ENCODE measurements around the gene FTSJ3. TPM values are rescaled to one million over a fixed set of nuclear protein-coding genes. Genes with fewer than 3 reads are reported as not detected.
"Not testable (repeated sequence)": the region's sequence is repeated elsewhere in the genome, so short reads cannot be mapped to it uniquely, and the experiment has no call there.

FTSJ3 gene
- total and polyA plus RNA-seq, 9 donors = 29.1 to 45.4 (median 37.5) TPM

GRCh38 chr17:63843910-63844677, 16.6 kb upstream of the FTSJ3 start:
- Histone ChIP-seq H3K9me3 (replicated peaks; ENCODE audit: control insufficient read depth, low read depth, low read length) (no peaks in the 10 kb centered on the region), H3K4me1 (ENCODE audit: control insufficient read depth, insufficient read depth, low read length) (peaks cover 40% of the 10 kb centered on the region), H3K36me3 (ENCODE audit: control insufficient read depth, insufficient read depth, low read length) (no peaks in the 10 kb centered on the region), H3K4me3 (ENCODE audit: low read length) (no peak overlapping the region), H3K27ac (ENCODE audit: low read length) (peak overlapping the region; percentile 93), H3K27me3 (ENCODE audit: control insufficient read depth, insufficient read depth, low read length) (no peaks in the 10 kb centered on the region)
- WGBS (ENCODE audit: insufficient coverage) = 48% methylated on average over 4 of the region's 9 CpGs
- no peak for DNase-seq

DNA sequence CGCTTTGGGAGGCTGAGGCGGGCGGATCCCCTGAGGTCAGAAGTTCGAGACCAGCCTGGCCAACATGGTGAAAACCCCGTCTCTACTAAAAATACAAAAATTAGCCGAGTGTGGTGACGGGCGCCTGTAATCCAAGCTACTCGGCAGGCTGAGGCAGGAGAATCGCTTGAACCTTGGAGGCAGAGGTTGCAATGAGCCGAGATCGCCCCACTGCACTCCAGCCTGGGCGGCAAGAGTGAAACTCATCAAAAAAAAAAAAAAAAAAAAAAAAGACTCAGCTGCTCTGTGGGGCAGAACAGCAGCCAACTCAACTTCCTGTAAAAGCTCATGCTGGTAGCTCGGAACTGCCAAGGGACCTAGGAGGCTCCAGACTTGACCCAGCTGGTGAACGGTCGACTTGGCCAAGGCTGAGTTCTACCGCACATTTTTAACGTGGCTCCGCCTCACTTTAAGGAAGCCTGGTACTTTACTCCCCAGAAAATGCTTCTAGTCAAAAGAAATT, 16.0 kb upstream of the FTSJ3 start:
- Histone ChIP-seq H3K4me3 (ENCODE audit: low read length) (peak overlapping the region; percentile 91), H3K4me1 (ENCODE audit: control insufficient read depth, insufficient read depth, low read length) (peaks cover 40% of the 10 kb centered on the region), H3K27ac (ENCODE audit: low read length) (peak overlapping the region; percentile 93)
- not testable (repeated sequence) for H3K36me3 ChIP-seq (ENCODE audit: control insufficient read depth, insufficient read depth, low read length); H3K27me3 ChIP-seq (ENCODE audit: control insufficient read depth, insufficient read depth, low read length); H3K9me3 ChIP-seq (replicated peaks; ENCODE audit: control insufficient read depth, low read depth, low read length)
- WGBS (ENCODE audit: insufficient coverage) = 4% methylated on average over 9 of the region's 19 CpGs
- DNase-seq = peak; percentile 77

- Histone ChIP-seq H3K4me1 (ENCODE audit: control insufficient read depth, insufficient read depth, low read length) (peaks cover 47% of the 10 kb centered on the region), H3K27ac (ENCODE audit: low read length) (peak within 1 kb of the TSS; percentile 93), H3K27me3 (ENCODE audit: control insufficient read depth, insufficient read depth, low read length) (no peaks in the 10 kb centered on the region), H3K9me3 (replicated peaks; ENCODE audit: control insufficient read depth, low read depth, low read length) (no peaks in the 10 kb centered on the region), H3K4me3 (ENCODE audit: low read length) (peak within 1 kb of the TSS; percentile 91), H3K36me3 (ENCODE audit: control insufficient read depth, insufficient read depth, low read length) (peaks cover 3% of the 10 kb centered on the region)
- under 1% methylated on average over 79 of the region's 92 CpGs for WGBS (ENCODE audit: insufficient coverage)
- peak; percentile 99 for DNase-seq
Measured at GRCh38 chr17:63842540-63843386, 15.3 kb upstream of the FTSJ3 start, which contains the start of gene SMARCD2. Gene SMARCD2 (minus strand): TSS chr17:63842685. CDS start chr17:63842674, 11 bp downstream.

DNA sequence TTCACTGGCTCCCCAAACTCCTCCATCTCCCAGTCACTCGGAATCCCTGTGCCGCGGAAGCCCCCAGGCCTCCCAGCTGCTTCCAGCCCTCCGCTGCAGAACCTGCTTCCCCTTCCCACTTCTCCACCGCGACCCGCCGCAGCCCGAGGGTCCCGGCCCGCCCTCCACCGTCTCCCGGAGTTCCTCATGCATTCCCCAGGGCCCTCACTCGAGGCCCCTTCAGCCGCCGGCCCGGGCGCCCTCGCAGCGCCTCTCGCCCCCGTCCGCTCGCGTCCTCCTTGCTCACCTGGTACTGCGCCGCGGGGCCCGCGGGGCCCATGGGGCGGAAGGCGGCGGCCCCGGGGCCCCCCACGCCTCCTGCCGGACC, 14.7 kb upstream of the FTSJ3 start:
- DNase-seq = no peak
- Histone ChIP-seq H3K27ac (ENCODE audit: low read length) (peak overlapping the region; percentile 78), H3K4me1 (ENCODE audit: control insufficient read depth, insufficient read depth, low read length) (peaks cover 47% of the 10 kb centered on the region), H3K9me3 (replicated peaks; ENCODE audit: control insufficient read depth, low read depth, low read length) (no peaks in the 10 kb centered on the region), H3K36me3 (ENCODE audit: control insufficient read depth, insufficient read depth, low read length) (peaks cover 9% of the 10 kb centered on the region), H3K4me3 (ENCODE audit: low read length) (peak overlapping the region; percentile 91), H3K27me3 (ENCODE audit: control insufficient read depth, insufficient read depth, low read length) (no peaks in the 10 kb centered on the region)
- under 1% methylated on average over 36 of the region's 36 CpGs for WGBS (ENCODE audit: insufficient coverage)

GRCh38 chr17:63841350-63842172, 14.1 kb upstream of the FTSJ3 start:
- peak; percentile 68 for DNase-seq
- peaks cover 15% of the 10 kb centered on the region for H3K36me3 ChIP-seq (ENCODE audit: control insufficient read depth, insufficient read depth, low read length)
- WGBS (ENCODE audit: insufficient coverage) = 3% methylated on average over 26 of the region's 26 CpGs
- H3K27me3 ChIP-seq (ENCODE audit: control insufficient read depth, insufficient read depth, low read length) = no peaks in the 10 kb centered on the region
- H3K27ac ChIP-seq (ENCODE audit: low read length) = peak overlapping the region; percentile 78
- no peaks in the 10 kb centered on the region for H3K9me3 ChIP-seq (replicated peaks; ENCODE audit: control insufficient read depth, low read depth, low read length)
- peak overlapping the region; percentile 91 for H3K4me3 ChIP-seq (ENCODE audit: low read length)
- H3K4me1 ChIP-seq (ENCODE audit: control insufficient read depth, insufficient read depth, low read length) = peaks cover 47% of the 10 kb centered on the region

- Histone ChIP-seq H3K4me3 (ENCODE audit: low read length) (peak overlapping the region; percentile 91), H3K9me3 (replicated peaks; ENCODE audit: control insufficient read depth, low read depth, low read length) (no peaks in the 10 kb centered on the region), H3K36me3 (ENCODE audit: control insufficient read depth, insufficient read depth, low read length) (peaks cover 20% of the 10 kb centered on the region), H3K27ac (ENCODE audit: low read length) (peak overlapping the region; percentile 78), H3K4me1 (ENCODE audit: control insufficient read depth, insufficient read depth, low read length) (peaks cover 47% of the 10 kb centered on the region), H3K27me3 (ENCODE audit: control insufficient read depth, insufficient read depth, low read length) (no peaks in the 10 kb centered on the region)
- 11% methylated on average over 2 of the region's 4 CpGs for WGBS (ENCODE audit: insufficient coverage)
- DNase-seq = peak; percentile 87
Measured at GRCh38 chr17:63840591-63841349, 13.3 kb upstream of the FTSJ3 start.

- Histone ChIP-seq H3K9me3 (replicated peaks; ENCODE audit: control insufficient read depth, low read depth, low read length) (no peaks in the 10 kb centered on the region), H3K27ac (ENCODE audit: low read length) (peak overlapping the region; percentile 82), H3K27me3 (ENCODE audit: control insufficient read depth, insufficient read depth, low read length) (no peaks in the 10 kb centered on the region), H3K36me3 (ENCODE audit: control insufficient read depth, insufficient read depth, low read length) (peaks cover 39% of the 10 kb centered on the region), H3K4me1 (ENCODE audit: control insufficient read depth, insufficient read depth, low read length) (peaks cover 46% of the 10 kb centered on the region), H3K4me3 (ENCODE audit: low read length) (no peak overlapping the region)
- WGBS (ENCODE audit: insufficient coverage) = 16% methylated on average over 5 of the region's 7 CpGs
- DNase-seq = peak; percentile 88
Measured at GRCh38 chr17:63838631-63839171, 11.2 kb upstream of the FTSJ3 start.

DNA sequence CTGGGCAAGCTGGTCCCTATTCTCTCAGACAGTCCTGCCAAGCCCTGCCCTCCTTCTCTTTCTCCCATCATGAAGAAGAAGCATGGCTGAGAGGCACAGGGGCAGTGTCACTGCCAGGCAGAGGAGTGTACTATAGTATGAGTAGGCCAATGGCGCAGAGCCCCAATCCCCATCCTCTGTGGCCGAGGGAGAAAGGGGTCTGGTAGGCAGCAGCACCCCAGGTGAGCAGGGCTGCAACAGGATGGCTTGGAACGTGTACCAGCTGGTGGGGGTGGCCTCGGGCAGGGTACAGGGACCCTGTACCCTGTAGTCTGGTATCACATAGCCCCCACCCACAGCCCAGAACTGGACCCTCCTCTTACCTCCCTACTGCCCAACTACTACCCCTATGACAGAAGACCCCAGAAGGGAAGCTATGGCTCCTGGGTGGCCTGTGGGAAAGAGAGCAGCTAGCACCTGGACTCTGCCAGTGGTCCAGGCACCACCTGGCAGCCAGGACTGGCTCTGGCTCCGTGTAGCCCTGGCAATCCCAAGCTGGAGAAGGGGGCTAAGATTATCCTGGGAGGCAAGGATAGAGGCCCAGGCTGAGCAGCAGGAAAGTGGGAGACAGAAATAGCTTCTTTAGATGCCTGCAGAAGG, 10.6 kb upstream of the FTSJ3 start:
- Histone ChIP-seq H3K4me1 (ENCODE audit: control insufficient read depth, insufficient read depth, low read length) (peaks cover 39% of the 10 kb centered on the region), H3K36me3 (ENCODE audit: control insufficient read depth, insufficient read depth, low read length) (peaks cover 45% of the 10 kb centered on the region), H3K27me3 (ENCODE audit: control insufficient read depth, insufficient read depth, low read length) (no peaks in the 10 kb centered on the region), H3K4me3 (ENCODE audit: low read length) (no peak overlapping the region), H3K27ac (ENCODE audit: low read length) (peak overlapping the region; percentile 82), H3K9me3 (replicated peaks; ENCODE audit: control insufficient read depth, low read depth, low read length) (no peaks in the 10 kb centered on the region)
- 14% methylated on average over 1 of the region's 5 CpGs for WGBS (ENCODE audit: insufficient coverage)
- DNase-seq = no peak

GRCh38 chr17:63837480-63837879, 10.0 kb upstream of the FTSJ3 start:
- no peak overlapping the region for H3K27ac ChIP-seq (ENCODE audit: low read length)
- H3K4me3 ChIP-seq (ENCODE audit: low read length) = no peak overlapping the region
- peaks cover 51% of the 10 kb centered on the region for H3K36me3 ChIP-seq (ENCODE audit: control insufficient read depth, insufficient read depth, low read length)
- no peak for DNase-seq
- peaks cover 39% of the 10 kb centered on the region for H3K4me1 ChIP-seq (ENCODE audit: control insufficient read depth, insufficient read depth, low read length)
- H3K9me3 ChIP-seq (replicated peaks; ENCODE audit: control insufficient read depth, low read depth, low read length) = no peaks in the 10 kb centered on the region
- 88% methylated on average over 11 of the region's 12 CpGs for WGBS (ENCODE audit: insufficient coverage)
- H3K27me3 ChIP-seq (ENCODE audit: control insufficient read depth, insufficient read depth, low read length) = no peaks in the 10 kb centered on the region
